TTC549 (cell line): Measurements from ENCODE around the gene RPS6KA4.
"Not testable (repeated sequence)": the region's sequence is repeated elsewhere in the genome, so short reads cannot be mapped to it uniquely, and the experiment has no call there.

ENCODE experiments used
- FAIRE-seq: peaks from 2 replicates; lab custom pipeline; 2012; peaks lifted over from hg19 to GRCh38; lab: Jason Lieb, UNC

RPS6KA4 gene

DNA sequence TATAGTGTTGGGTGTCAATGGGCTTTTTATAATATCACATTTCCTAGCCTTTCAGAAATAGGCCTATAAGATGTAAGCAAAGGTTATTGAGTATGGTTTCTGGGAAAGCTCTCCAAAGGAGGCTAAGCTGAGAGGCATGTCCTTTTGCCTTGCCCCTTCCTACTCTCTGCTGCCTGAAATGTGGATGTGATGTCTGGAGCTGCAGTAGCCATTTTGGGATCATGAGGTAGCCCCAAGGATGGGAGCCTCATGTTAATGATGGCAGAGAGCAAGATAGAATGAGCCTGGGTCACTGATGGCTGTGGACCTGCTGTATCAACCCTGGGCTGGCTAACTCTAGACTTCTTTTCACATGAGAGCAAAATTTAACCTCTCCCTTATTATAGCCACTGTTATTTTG is 29.0 kb downstream of the RPS6KA4 start:
- no peak for FAIRE-seq

DNA sequence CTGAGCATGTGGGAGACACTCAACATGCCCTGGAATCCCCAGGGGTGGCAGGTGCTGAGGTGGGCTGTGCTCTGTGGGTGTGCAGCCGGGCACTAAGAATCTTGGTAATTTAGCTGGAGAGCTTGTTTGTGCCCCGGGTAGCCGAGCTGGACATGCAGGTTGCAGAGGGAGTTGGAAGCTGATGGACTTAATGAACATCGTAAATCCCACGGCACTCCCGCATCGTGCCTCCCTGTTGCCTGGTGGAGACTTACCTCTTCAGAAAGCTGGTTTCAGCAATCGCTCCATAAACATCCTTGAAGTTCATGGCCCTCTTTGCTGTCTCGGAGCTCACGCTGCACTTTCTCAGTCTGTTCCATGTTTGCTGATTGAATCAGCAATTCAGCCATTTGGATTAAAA is 29.9 kb downstream of the RPS6KA4 start:
- FAIRE-seq = no peak

DNA sequence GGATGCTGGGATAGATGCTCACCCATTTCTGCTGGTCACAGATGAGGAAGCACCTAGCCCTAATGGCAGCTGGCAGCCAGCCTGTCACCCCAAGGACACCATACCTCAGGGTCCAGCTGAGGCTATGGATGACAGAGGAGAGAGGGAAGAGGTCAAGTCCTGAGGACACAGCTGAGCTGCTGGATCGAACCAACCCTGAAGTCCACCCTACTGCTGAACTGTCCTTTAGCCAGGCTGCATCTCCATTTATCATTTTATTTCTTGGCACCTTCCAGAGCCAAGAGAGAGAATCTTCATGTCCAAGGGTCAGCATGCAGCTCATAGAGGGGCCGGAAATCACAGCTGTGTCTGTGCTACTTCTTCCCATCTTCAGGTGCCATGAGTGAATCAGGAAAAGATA is 30.9 kb downstream of the RPS6KA4 start:
- FAIRE-seq = no peak

DNA sequence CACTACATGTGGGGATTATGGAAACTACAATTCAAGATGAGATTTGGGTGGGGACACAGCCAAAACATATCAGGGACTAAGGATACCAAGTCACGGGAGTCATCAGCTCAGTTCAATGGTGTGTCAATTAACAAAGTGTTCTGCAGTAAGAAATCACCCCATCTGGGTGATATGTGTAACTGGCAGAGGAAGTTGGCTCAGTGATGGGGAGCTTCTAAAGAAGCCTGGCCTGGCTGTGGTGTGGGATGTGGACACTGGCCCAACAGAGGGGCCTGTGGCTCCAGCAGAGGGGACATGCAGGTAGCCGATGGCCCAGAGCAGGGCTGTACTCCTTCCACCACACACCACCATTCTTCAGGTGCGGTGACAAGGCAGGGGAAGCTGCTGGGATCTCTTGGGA is 31.6 kb downstream of the RPS6KA4 start:
- no peak for FAIRE-seq

DNA sequence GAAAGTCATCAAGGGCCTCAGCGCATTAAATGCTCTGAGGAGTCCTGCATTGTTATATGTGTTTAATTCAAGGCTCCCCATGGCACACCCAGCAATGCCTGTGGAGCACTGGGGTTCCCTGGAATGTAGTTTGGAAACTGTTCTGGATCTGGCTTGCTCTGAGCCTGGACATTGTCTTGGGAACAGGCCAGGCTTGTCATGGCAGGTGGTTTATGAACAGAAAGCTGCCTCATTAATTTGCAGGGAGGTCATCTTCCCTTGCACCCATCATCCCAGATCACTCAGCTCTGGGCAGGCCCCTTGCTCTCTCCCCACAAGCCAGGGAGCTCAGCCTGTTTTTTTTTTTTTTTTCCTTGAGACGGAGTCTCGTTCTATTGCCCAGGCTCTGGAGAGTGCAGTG is 32.9 kb downstream of the RPS6KA4 start:
- FAIRE-seq = no peak

DNA sequence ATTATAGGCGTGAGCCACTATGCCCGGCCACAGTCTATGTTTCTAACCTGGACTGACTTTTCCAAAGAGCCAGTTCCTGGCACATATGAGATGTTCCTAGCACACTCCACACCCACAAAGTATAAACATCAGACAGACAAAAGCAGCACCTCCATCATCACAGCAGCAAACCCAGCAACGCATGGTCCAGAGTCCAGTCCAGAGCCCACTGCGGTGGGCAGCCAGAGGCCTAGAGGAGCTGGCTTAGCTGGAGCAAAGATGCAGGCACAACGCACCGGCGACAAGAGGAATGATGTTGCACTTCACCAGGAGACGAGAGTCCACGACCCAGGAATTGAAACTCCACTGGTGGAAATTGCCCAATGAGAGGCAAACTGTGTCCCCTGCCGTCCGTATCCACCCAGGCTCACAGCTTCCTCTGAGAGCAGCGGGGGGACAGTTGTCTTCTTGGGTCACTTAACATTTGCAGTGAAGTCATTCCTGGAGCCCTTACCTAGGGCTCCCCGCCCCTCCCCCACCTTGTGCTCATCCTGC is 36.6 kb downstream of the RPS6KA4 start:
- FAIRE-seq = no peak

DNA sequence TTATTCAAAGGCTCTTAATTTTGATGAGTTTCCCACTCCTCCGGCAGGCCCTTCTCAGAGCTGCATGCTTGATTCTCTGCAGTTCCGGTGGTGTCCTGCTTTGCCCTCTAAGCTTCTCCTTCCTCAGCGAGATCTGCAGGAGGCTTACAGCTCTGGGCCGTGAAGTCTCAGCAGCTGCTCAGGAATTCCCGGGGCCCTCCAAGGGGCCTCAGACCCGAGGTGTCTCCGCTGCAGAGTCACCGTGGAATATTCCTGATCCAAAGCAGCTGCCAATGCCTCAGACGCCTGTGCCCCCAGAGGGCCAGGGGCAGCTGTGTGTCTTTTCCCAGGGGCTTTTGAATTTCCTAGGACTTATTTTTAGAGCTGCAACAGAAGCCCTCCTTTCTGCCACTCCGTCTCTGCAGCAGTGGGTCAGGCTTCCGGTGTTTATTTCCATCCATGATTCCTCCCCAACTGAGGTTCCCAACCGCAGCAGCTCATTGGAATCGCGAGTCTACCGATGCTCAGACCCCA is 37.2 kb downstream of the RPS6KA4 start:
- no peak for FAIRE-seq

DNA sequence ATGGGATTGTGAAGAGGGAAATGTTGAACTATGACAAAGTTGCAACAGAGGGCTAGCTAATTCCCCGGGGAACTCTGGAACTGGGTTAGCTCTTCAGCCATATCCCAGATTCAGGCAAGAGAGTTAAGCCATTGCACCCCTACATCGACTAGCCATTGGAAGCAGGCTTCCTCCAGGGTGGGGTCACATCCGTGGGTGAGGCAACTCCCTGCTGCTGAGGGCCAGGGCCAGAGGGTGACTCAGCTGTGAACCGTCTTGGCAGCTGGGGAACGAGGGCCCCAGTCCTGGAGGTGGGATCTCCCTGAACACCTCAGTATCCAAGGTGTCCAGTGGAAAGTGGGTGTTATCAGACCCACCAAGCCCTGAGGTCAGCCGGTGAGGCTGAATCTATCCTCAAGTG is 41.1 kb downstream of the RPS6KA4 start:
- no peak for FAIRE-seq

DNA sequence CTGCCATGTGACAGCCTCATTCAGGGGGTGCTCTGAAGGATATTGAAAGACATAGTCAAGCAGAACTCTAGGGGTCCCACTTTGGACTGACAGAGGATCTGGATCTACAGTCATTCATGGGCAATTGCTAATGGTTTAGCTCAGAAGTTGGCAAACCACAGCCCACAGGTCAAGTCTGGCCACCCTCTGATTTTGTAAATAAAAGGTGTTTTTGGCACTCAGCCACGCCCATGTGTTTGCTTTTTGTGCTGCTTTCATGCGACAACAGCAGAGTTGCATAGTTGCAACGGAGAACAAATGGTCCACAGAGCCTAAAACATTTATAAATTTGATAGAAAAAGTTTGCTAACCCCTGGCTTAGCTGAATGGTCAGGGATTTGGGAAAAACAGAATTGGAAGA is 41.7 kb downstream of the RPS6KA4 start:
- FAIRE-seq = no peak

DNA sequence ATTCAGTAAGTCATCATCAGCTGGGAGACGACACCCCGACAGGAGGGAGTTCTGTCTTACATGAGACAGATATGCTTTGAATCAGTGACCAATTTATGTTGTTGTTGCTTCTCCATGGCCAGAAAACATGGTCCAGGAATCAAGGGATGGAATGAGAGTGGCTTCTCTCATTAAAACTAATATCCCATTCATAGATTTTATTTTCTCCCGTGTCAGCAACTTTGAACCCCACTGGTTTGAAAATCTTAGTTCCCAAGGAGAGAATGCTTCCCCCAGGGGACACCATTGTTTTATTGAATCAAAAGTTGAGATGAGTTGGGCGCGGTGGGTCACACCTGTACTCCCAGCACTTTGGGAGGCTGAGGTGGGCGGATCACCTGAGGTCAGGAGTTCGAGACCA is 42.8 kb downstream of the RPS6KA4 start:
- FAIRE-seq = no peak

DNA sequence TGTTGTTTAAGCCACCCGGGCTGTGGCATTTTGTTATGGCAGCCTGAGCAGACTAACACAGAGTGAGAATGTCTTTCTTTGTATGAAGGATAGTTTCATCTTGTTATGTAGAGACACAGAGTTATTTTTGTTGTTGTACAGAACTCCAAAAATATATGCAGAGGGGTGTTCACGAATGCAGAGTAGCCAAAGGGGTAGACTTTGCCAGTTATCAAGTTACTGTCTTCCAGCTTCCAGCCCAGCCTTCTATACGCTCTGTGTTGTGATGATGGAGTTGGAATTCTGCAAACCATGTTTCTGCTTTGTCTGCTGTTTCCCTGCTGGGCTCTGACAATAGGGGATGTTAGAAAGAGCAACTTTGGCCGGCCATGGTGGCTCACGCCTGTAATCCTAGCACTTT is 44.1 kb downstream of the RPS6KA4 start:
- no peak for FAIRE-seq

DNA sequence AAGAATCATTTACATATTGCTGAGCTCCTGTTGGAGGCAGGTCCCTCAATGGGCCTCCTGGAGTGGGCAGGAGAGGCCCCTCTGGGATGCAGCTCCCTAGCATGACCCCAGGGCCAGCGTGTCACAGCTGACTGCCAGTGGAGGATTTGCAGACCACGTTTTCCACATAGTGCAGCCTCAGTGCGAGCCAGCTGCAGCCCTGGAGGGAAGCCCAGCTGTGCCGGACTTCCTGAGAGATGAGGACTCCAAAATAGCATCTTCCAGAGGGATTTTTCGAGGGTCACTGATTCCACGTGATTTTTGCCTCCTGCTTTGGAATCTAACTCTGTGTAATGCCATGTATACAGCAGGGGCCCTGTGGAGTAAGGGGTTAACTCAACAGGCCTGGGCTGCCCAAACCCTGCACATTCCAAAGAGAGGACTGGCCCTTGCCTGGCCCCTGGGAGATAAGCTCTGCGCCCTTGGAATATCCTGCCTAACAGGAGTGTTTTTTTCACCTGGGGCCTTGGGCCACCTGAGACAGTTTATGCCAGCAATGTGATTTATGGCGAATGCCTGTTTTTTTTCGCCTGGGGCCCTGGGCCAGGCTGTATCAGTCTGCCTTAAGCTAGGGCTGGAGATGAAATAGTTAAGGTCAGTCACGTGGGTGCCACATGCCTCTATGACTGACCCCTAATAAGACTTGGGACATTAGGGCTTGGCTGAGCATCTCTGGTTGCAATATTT is 47.4 kb downstream of the RPS6KA4 start:
- FAIRE-seq = no peak

DNA sequence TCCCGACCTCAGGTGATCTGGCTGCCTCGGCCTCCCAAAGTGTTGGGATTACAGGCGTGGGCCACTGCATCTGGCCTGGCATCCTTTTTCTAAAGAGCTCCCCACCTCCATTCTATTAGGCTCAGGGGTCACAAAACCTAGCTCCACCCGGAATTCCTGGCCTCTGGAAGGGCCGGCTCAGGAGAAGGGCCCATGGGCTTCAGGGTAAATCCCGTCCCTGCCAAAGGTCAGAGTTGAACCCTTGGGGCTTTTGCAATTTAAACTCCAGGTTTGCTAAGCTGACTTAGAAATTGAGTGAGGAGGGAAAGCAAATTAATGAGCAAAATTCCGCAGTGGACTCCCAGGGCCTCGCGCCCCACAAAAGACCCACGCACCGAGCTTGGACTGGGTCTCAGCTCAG is 48.3 kb downstream of the RPS6KA4 start:
- FAIRE-seq = no peak

DNA sequence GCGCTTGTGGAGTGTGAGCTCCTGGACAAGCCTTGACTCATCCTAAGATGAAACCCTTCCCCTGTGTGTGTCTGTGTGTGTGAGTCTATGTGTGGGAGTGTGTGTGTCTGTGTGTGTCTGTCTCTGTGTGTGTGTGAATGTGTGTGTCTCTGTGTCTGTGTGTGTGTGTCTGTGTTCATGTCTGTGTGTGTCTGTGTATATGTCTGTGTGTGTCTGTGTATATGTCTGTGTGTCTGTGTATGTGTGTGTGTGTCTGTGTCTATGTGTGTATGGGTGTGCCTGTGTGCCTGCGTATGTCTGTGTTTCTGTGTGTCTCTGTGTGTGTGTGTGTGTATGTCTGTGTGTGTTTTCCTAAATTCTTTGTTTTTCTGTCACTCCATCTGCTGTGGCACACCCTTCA is 48.7 kb downstream of the RPS6KA4 start:
- no peak for FAIRE-seq

DNA sequence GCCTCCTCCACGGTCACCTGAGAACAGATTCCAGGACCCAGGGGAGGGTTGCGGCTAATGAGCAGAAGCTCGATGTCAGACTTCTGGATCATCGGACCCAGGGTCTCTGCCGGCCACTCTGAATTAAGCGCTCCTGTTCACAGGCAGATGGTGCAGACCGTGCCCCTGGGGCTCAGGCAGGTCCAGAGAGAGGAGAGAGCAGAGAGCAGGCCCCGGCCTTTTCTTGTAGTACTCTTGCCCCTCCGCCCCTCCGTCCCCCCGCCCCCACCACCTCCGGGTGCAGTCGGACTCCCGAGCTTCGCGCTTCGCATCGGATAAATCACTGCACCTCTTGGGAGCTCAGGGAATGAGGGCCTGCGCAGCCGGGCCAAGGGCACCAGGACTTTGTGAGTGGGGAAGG is 50.3 kb downstream of the RPS6KA4 start:
- FAIRE-seq = no peak

DNA sequence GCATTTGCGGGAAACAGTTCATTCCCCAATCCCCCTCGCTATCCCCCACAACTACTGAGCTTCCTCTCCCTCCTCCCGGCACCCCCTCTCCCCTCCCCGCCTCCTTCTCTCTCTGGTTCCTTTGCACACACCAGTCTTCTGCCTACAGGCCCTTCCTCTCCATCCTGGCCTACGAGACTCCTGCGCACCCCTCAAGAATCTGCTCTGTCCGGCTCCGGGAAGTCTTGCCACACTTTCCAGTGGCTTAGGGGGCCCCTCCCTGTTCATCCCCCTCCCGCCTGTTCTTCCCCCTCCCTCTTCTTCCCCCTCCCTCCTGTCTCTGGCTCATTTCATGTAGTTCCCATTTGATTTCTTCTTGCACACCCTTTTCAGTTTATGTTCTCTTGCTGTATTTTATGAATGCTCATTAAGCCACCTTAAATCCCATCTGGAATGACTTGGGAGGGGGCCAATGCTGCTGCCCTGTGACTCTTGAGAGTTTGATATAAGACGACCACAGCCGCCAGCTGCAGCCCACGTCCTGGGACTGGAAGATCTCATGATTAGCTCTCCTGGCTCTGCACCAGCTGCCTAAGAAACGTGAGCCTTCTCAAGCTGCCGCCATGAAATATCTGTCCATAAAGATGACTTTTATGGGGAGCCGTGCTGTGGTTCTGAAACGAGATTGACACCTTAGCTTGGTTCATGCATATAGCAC is 50.9 kb downstream of the RPS6KA4 start:
- no peak for FAIRE-seq

DNA sequence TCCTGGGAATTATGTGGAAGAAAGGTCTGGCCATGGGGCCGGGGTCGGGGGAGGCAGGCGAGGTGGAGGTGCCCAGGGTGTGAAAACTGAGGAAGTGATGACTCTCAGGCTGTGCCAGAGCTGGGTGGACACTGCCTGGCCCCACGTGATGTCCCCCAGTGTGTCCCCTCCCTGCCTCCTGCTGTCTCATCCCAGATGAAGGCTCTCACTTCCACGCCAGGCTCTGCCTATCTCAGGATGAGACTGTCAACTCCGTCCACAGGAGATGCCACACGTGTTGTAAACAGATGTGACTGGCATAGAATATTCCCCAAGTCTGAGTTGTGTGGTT is 51.4 kb downstream of the RPS6KA4 start:
- FAIRE-seq = no peak

DNA sequence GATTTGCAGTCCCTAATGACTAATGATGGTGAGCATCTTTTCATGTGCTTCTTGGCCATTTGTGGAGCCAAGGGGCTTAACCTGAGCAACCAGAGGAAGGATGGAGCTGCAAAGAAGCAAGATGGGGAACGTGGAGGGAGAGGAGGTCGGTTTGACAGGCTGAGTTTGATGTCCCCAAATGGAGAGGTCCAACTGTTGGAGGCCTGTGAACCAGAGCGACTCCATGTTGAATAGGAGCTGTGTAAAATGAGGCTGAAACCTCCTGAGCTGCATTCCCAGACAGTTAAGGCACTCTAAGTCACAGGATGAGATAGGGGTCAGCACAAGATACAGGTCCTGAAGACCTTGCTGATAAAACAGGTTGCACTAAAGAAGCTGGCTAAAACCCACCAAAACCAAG is 54.5 kb downstream of the RPS6KA4 start:
- no peak for FAIRE-seq

DNA sequence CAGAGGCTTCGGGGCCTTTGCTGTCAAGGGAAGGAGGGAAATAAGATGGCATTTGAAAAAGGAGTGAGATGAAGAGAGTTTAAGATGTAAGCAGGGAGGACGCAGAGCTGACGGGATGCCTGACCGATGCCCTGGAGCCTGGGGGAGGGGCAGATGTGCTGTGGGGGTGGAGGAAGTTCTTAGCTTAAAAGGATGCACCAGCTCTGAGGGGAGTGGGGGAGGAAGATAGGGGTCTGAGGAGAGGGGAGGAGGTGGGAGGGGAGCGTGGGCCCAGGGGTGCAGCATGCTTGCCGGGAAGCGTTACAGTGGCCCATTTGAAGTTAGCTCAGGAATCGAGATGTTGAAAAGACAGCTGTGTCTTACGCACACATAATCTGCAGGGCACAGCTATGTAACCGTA is 56.3 kb downstream of the RPS6KA4 start:
- no peak for FAIRE-seq

DNA sequence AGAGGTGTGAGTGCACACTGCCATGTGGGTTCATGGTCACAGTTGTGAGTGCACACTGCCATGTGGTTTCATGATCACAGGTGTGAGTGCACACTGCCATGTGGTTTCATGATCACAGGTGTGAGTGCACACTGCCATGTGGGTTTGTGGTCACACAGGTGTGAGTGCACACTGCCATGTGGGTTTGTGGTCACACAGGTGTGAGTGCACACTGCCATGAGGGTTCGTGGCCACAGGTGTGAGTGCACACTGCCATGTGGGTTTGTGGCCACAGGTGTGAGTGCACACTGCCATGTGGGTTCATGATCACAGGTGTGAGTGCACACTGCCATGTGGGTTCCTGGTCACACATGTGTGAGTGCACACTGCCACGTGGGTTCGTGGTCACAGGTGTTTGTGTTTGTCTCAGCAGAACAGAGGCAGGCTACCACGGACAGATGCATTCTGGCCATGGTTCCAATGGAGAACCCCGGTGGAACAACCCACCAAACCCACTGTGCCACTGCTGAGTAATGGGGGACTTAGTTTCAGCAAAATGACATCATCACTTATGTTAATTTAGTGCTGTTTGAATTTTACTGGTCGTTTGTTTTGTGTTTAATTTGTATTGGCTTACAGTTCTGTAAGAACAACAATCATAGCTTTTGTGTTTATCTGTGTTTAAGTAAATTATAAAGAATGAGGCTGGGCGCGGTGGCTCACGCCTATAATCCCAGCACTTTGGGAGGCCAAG is 57.2 kb downstream of the RPS6KA4 start:
- no peak for FAIRE-seq

DNA sequence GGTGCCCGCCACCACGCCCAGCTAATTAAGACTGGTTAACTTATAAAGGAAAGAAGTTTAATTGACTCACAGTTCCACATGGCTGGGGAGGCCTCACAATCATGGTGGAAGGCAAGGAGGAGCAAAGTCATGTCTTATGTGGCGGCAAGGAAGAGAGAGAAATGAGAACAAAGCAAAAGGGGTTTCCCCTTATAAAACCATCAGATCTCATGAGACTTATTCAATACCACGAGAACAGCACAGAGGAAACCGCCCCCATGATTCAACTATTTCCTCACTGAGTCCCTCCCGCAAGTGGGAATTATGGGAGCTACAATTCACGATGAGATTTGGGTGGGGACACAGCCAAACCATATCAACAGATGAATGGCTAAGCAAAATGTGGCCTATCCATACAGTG is 59.3 kb downstream of the RPS6KA4 start:
- FAIRE-seq = not testable (repeated sequence)

DNA sequence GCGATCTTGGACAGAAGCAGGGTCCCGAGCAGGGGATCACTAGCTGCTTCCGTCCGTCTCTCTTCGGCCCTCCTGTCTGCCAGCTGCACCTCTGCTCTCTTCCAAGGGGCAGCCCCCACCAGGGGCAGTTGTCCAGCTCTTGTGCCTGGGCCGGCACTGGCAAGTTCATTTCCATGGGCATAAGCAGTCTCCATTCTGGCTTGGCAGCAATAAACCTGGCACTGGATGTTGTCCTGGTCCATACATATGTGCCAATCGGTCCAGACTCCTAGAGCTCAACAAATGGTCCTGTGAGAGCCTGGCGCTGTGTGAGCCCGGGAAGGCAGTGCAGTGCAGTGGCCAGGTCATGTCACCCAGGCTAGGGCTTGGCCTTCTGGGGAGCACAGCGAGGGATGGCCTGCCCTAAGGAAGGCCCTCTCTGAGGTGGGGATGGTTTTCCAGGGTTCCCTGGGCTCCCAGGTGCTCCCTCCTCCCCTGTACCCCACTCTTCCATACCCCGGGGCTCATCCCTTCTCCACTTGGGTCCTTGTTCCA is 60.4 kb downstream of the RPS6KA4 start:
- FAIRE-seq = no peak
